Astrocyte (in vitro differentiated cells and primary cell): ENCODE results near the gene NRBF2. TPM values are rescaled to one million over a fixed set of nuclear protein-coding genes. Genes with fewer than 3 reads are reported as not detected.

Experiments
- DNase-seq: peaks from one replicate; pipeline ENCODE4 v3.0.0-alpha.2; 2010; ENCODE audit warnings: low read depth
- FAIRE-seq: peaks from 2 replicates; lab custom pipeline; 2011; peaks lifted over from hg19 to GRCh38; lab: Jason Lieb, UNC
- H2AFZ ChIP-seq: 2 replicates; pipeline ENCODE4 v1.6.0; 2012; ENCODE audit warnings: low read depth, low read length, inconsistent platforms
- H3K27ac ChIP-seq: 2 replicates; pipeline ENCODE4 v1.5.1; 2011; ENCODE audit warnings: low read depth, low read length, inconsistent platforms
- H3K27me3 ChIP-seq: 2 replicates; pipeline ENCODE4 v1.6.0; 2011; ENCODE audit warnings: low read length, inconsistent platforms; ENCODE audit not compliant: insufficient read depth
- H3K36me3 ChIP-seq: 2 replicates; pipeline ENCODE4 v1.5.1; 2011; ENCODE audit warnings: low read length, inconsistent platforms; ENCODE audit not compliant: insufficient read depth
- H3K4me1 ChIP-seq: 2 replicates; pipeline ENCODE4 v1.5.1; 2011; ENCODE audit warnings: low read length, inconsistent platforms; ENCODE audit not compliant: insufficient read depth
- H3K4me2 ChIP-seq: 2 replicates; pipeline ENCODE4 v1.6.0; 2012; ENCODE audit warnings: low read length, inconsistent platforms
- H3K4me3 ChIP-seq: 2 replicates; pipeline ENCODE4 v1.5.1; 2011; ENCODE audit warnings: low read depth, mild to moderate bottlenecking, low read length, inconsistent platforms; ENCODE audit not compliant: insufficient read depth
- H3K79me2 ChIP-seq: 2 replicates; pipeline ENCODE4 v1.6.0; 2012; ENCODE audit warnings: mild to moderate bottlenecking, low read length, inconsistent platforms; ENCODE audit not compliant: insufficient read depth
- H3K9ac ChIP-seq: 2 replicates; pipeline ENCODE4 v1.6.0; 2012; ENCODE audit warnings: mild to moderate bottlenecking, low read length, inconsistent platforms
- H3K9me3 ChIP-seq: 2 replicates; pipeline ENCODE4 v1.5.1; 2012; ENCODE audit warnings: low read depth, mild to moderate bottlenecking, low read length, inconsistent platforms; ENCODE audit not compliant: insufficient read depth
- H4K20me1 ChIP-seq: 2 replicates; pipeline ENCODE4 v1.6.0; 2012; ENCODE audit warnings: low read length, inconsistent platforms; ENCODE audit not compliant: insufficient read depth
- H3K27ac Mint-ChIP-seq: one replicate; pipeline ENCODE4 v1.8.0; 2021; ENCODE audit warnings: mild to moderate bottlenecking, mixed read lengths; ENCODE audit not compliant: unreplicated experiment
- H3K27me3 Mint-ChIP-seq: one replicate; pipeline ENCODE4 v1.8.0; 2021; ENCODE audit warnings: low read depth, mixed read lengths; ENCODE audit not compliant: unreplicated experiment
- H3K36me3 Mint-ChIP-seq: one replicate; pipeline ENCODE4 v1.8.0; 2021; ENCODE audit warnings: low read depth, mixed read lengths; ENCODE audit not compliant: unreplicated experiment
- H3K4me1 Mint-ChIP-seq: one replicate; pipeline ENCODE4 v1.8.0; 2021; ENCODE audit warnings: low read depth, mixed read lengths; ENCODE audit not compliant: unreplicated experiment
- H3K4me3 Mint-ChIP-seq: one replicate; pipeline ENCODE4 v1.8.0; 2021; ENCODE audit warnings: mild to moderate bottlenecking, moderate library complexity, mixed read lengths; ENCODE audit not compliant: unreplicated experiment
- H3K9me3 Mint-ChIP-seq: one replicate; pipeline ENCODE4 v1.8.0; 2021; ENCODE audit warnings: mild to moderate bottlenecking, mixed read lengths; ENCODE audit not compliant: unreplicated experiment
- EZH2 ChIP-seq: IDR thresholded peaks from 2 replicates; pipeline ENCODE4 v1.6.1; 2012; ENCODE audit warnings: mild to moderate bottlenecking, low read length, inconsistent platforms; ENCODE audit not compliant: insufficient read depth
- total RNA-seq: library from RNA; stranded (reverse); gene quantifications from 2 replicates; pipeline ENCODE4 v1.2.1, GENCODE V29; 2021
- TF ChIP-seq, protein P1 (sequence below): IDR thresholded peaks from 2 replicates; pipeline ENCODE4 v1.5.1; 2011; ENCODE audit warnings: low read depth, mild to moderate bottlenecking, inconsistent platforms, low read length, moderate library complexity; ENCODE audit not compliant: insufficient read depth

NRBF2 gene
- total RNA-seq, 1 donor from 2014 or later = 55.4 TPM

- Histone ChIP-seq H3K27me3 (no peaks in the 10 kb centered on the region), H3K36me3 (no peaks in the 10 kb centered on the region), H4K20me1 (peaks cover 85% of the 10 kb centered on the region), H3K9ac (no peak overlapping the region), H3K27ac (no peak overlapping the region), H3K4me1 (no peaks in the 10 kb centered on the region), H2AFZ (no peak overlapping the region), H3K79me2 (peaks cover 93% of the 10 kb centered on the region), H3K4me2 (no peak overlapping the region), H3K9me3 (no peaks in the 10 kb centered on the region), H3K4me3 (no peak overlapping the region)
- FAIRE-seq (no peak), DNase-seq (no peak)
- Mint-ChIP-seq H3K4me1 (peaks cover 19% of the 10 kb centered on the region), H3K4me3 (no peak overlapping the region), H3K36me3 (peaks cover 12% of the 10 kb centered on the region), H3K27me3 (no peaks in the 10 kb centered on the region), H3K9me3 (no peaks in the 10 kb centered on the region), H3K27ac (no peak overlapping the region)
- TF ChIP-seq EZH2 = no peak
- TF ChIP-seq, protein P1, sequence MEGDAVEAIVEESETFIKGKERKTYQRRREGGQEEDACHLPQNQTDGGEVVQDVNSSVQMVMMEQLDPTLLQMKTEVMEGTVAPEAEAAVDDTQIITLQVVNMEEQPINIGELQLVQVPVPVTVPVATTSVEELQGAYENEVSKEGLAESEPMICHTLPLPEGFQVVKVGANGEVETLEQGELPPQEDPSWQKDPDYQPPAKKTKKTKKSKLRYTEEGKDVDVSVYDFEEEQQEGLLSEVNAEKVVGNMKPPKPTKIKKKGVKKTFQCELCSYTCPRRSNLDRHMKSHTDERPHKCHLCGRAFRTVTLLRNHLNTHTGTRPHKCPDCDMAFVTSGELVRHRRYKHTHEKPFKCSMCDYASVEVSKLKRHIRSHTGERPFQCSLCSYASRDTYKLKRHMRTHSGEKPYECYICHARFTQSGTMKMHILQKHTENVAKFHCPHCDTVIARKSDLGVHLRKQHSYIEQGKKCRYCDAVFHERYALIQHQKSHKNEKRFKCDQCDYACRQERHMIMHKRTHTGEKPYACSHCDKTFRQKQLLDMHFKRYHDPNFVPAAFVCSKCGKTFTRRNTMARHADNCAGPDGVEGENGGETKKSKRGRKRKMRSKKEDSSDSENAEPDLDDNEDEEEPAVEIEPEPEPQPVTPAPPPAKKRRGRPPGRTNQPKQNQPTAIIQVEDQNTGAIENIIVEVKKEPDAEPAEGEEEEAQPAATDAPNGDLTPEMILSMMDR = no peak
Measured at GRCh38 chr10:63143987-63144386, 10.9 kb downstream of the NRBF2 start.

- H3K9me3 ChIP-seq = no peaks in the 10 kb centered on the region
- no peaks in the 10 kb centered on the region for H3K4me1 ChIP-seq
- TF ChIP-seq, protein P1 = no peak
- TF ChIP-seq EZH2 = no peak
- FAIRE-seq (no peak), DNase-seq (peak; percentile 44)
- H3K36me3 ChIP-seq = no peaks in the 10 kb centered on the region
- peaks cover 16% of the 10 kb centered on the region for H3K4me1 Mint-ChIP-seq
- no peak overlapping the region for H3K4me2 ChIP-seq
- H3K79me2 ChIP-seq = peaks cover 90% of the 10 kb centered on the region
- H4K20me1 ChIP-seq = peaks cover 76% of the 10 kb centered on the region
- no peak overlapping the region for H2AFZ ChIP-seq
- H3K4me3 ChIP-seq = no peak overlapping the region
- H3K4me3 Mint-ChIP-seq = no peak overlapping the region
- H3K27me3 ChIP-seq = no peaks in the 10 kb centered on the region
- no peak overlapping the region for H3K27ac Mint-ChIP-seq
- no peaks in the 10 kb centered on the region for H3K9me3 Mint-ChIP-seq
- no peak overlapping the region for H3K9ac ChIP-seq
- no peak overlapping the region for H3K27ac ChIP-seq
- no peaks in the 10 kb centered on the region for H3K27me3 Mint-ChIP-seq
- H3K36me3 Mint-ChIP-seq = peaks cover 12% of the 10 kb centered on the region
Measured at GRCh38 chr10:63145782-63146181, 12.7 kb downstream of the NRBF2 start.

- H3K9me3 Mint-ChIP-seq = no peaks in the 10 kb centered on the region
- Histone ChIP-seq H3K36me3 (no peaks in the 10 kb centered on the region), H3K9ac (no peak overlapping the region), H3K27ac (no peak overlapping the region), H3K27me3 (no peaks in the 10 kb centered on the region), H4K20me1 (peaks cover 76% of the 10 kb centered on the region), H2AFZ (no peak overlapping the region), H3K4me2 (no peak overlapping the region), H3K79me2 (peaks cover 89% of the 10 kb centered on the region), H3K9me3 (no peaks in the 10 kb centered on the region), H3K4me3 (no peak overlapping the region), H3K4me1 (no peaks in the 10 kb centered on the region)
- H3K36me3 Mint-ChIP-seq = peaks cover 15% of the 10 kb centered on the region
- DNase-seq (no peak), FAIRE-seq (no peak)
- no peak overlapping the region for H3K4me3 Mint-ChIP-seq
- H3K27me3 Mint-ChIP-seq = no peaks in the 10 kb centered on the region
- peaks cover 16% of the 10 kb centered on the region for H3K4me1 Mint-ChIP-seq
- H3K27ac Mint-ChIP-seq = no peak overlapping the region
- TF ChIP-seq, protein P1 = no peak
- TF ChIP-seq EZH2 = no peak
Measured at GRCh38 chr10:63146503-63146902, 13.4 kb downstream of the NRBF2 start.
